CD4-positive, alpha-beta T cell treated with Interleukin-15 for 1 hour (primary cell): Measurements from ENCODE around the gene ACTR6.

Experiments
- DNase-seq: peaks from one replicate; pipeline ENCODE4 v3.0.0-alpha.2; 2020

ACTR6 gene

GRCh38 chr12:100267603-100268281 lies 67.1 kb downstream of the ACTR6 start:
- no peak for DNase-seq

GRCh38 chr12:100268835-100269564 lies 68.4 kb downstream of the ACTR6 start:
- DNase-seq = no peak

- DNase-seq = no peak
Observed at GRCh38 chr12:100273782-100274181, 73.2 kb downstream of the ACTR6 start.
